IMR-90 (cell line): ENCODE data around the gene SLC6A7. TPM values are rescaled to one million over a fixed set of nuclear protein-coding genes. Genes with fewer than 3 reads are reported as not detected.

ENCODE experiments used
- ATAC-seq: fragments of 200-7000 bp; cut with Tn5 transposase; 2 replicates; pipeline ENCODE4 v1.9.1; 2020; ENCODE audit warnings: low read depth, mild to moderate bottlenecking, moderate library complexity
- BruUV-seq: library from RNA; stranded (reverse); fragments of 400-500 nt; replicated peaks from 2 replicates; lab custom pipeline; 2021; lab: Mats Ljungman, UMichigan
- CTCF ChIA-PET: fragments of 300-600 bp; formaldehyde crosslinking; extraction: SDS; loops from one replicate; lab custom pipeline; 2021; ENCODE audit warnings: antibody characterized with exemption; lab: Yijun Ruan, JAX
- POLR2A ChIA-PET: fragments of 300-600 bp; sonication (Branson Sonifier 250); formaldehyde crosslinking; loops from one replicate; lab custom pipeline; 2022; ENCODE audit warnings: antibody characterized with exemption; ENCODE audit not compliant: unreplicated experiment; lab: Charles Lee
- DNase-seq: peaks from one replicate; pipeline ENCODE4 v3.0.0; 2013
- H2AFZ ChIP-seq: replicated peaks from 2 replicates; pipeline ENCODE3; 2013; ENCODE audit warnings: low read length, mild to moderate bottlenecking; ENCODE audit not compliant: poor library complexity
- H2AK5ac ChIP-seq: 2 replicates; pipeline ENCODE4 v1.6.1; 2013; ENCODE audit warnings: low read depth, low read length, inconsistent platforms
- H2AK9ac ChIP-seq: replicated peaks from 2 replicates; pipeline ENCODE3; 2013; ENCODE audit warnings: mild to moderate bottlenecking, low read depth, low read length, moderate library complexity; ENCODE audit not compliant: poor library complexity
- H2BK120ac ChIP-seq: 2 replicates; pipeline ENCODE4 v1.6.1; 2013; ENCODE audit warnings: low read depth, low read length, inconsistent platforms
- H2BK15ac ChIP-seq: 3 replicates; pipeline ENCODE4 v1.6.1; 2013; ENCODE audit warnings: low read depth, low read length, inconsistent platforms
- H2BK20ac ChIP-seq: 2 replicates; pipeline ENCODE4 v1.6.1; 2013; ENCODE audit warnings: low read depth, mild to moderate bottlenecking, inconsistent platforms, low read length, moderate library complexity
- H2BK5ac ChIP-seq: 2 replicates; pipeline ENCODE4 v1.6.1; 2013; ENCODE audit warnings: mild to moderate bottlenecking, low read depth, low read length, inconsistent platforms; ENCODE audit not compliant: poor library complexity, severe bottlenecking
- H3K14ac ChIP-seq: replicated peaks from 2 replicates; pipeline ENCODE4 v1.6.1; 2013; ENCODE audit warnings: low read depth, low read length, inconsistent platforms
- H3K18ac ChIP-seq: 2 replicates; pipeline ENCODE4 v1.6.1; 2013; ENCODE audit warnings: low read depth, low read length, control low read depth
- H3K23ac ChIP-seq: 2 replicates; pipeline ENCODE4 v1.6.1; 2013; ENCODE audit warnings: low read depth, low read length, inconsistent platforms
- H3K27ac ChIP-seq: 2 replicates; pipeline ENCODE4 v1.5.1; 2013; ENCODE audit warnings: mild to moderate bottlenecking, control low read depth, low read length; ENCODE audit not compliant: insufficient read depth
- H3K27me3 ChIP-seq: 2 replicates; pipeline ENCODE4 v1.6.1; 2013; ENCODE audit warnings: low read length; ENCODE audit not compliant: control insufficient read depth, insufficient read depth
- H3K36me3 ChIP-seq: 2 replicates; pipeline ENCODE4 v1.6.1; 2013; ENCODE audit warnings: low read length, mixed read lengths; ENCODE audit not compliant: control insufficient read depth, insufficient read depth
- H3K4ac ChIP-seq: 2 replicates; pipeline ENCODE4 v1.6.1; 2013; ENCODE audit warnings: low read depth, low read length, inconsistent platforms
- H3K4me1 ChIP-seq: 2 replicates; pipeline ENCODE4 v1.6.1; 2013; ENCODE audit warnings: low read length, mixed read lengths; ENCODE audit not compliant: control insufficient read depth, insufficient read depth
- H3K4me2 ChIP-seq: 2 replicates; pipeline ENCODE4 v1.6.1; 2013; ENCODE audit warnings: low read depth, mild to moderate bottlenecking, control low read depth, low read length, moderate library complexity
- H3K4me3 ChIP-seq: 2 replicates; pipeline ENCODE4 v1.5.1; 2013; ENCODE audit warnings: low read depth, mild to moderate bottlenecking, control low read depth, low read length, moderate library complexity; ENCODE audit not compliant: insufficient read depth
- H3K56ac ChIP-seq: 2 replicates; pipeline ENCODE4 v1.6.1; 2013; ENCODE audit warnings: low read length, inconsistent platforms; ENCODE audit not compliant: insufficient read depth; ENCODE audit errors: extremely low read depth
- H3K79me1 ChIP-seq, 2 experiments: 2 replicates each; pipeline ENCODE4 v1.6.1; 2013; ENCODE audit warnings: low read length in 2 of 2, inconsistent platforms in 1 of 2, low read depth in 1 of 2
- H3K9ac ChIP-seq: 2 replicates; pipeline ENCODE4 v1.6.1; 2013; ENCODE audit warnings: low read depth, low read length, control low read depth
- H3K9me1 ChIP-seq: 2 replicates; pipeline ENCODE4 v1.6.1; 2013; ENCODE audit warnings: low read length, inconsistent platforms; ENCODE audit not compliant: insufficient read depth
- H3K9me3 ChIP-seq: 2 replicates; pipeline ENCODE4 v1.6.1; 2013; ENCODE audit warnings: low read length; ENCODE audit not compliant: control insufficient read depth, insufficient read depth
- H4K20me1 ChIP-seq: 2 replicates; pipeline ENCODE4 v1.6.1; 2013; ENCODE audit warnings: low read length, inconsistent platforms; ENCODE audit not compliant: insufficient read depth
- H4K5ac ChIP-seq: 2 replicates; pipeline ENCODE4 v1.6.1; 2013; ENCODE audit warnings: mild to moderate bottlenecking, low read depth, low read length, control low read depth
- H4K8ac ChIP-seq, 2 experiments: 2 replicates each; pipeline ENCODE4 v1.6.1; 2013; ENCODE audit warnings: low read depth in 2 of 2, low read length in 2 of 2, control low read depth in 1 of 2, inconsistent platforms in 1 of 2
- H4K91ac ChIP-seq: 2 replicates; pipeline ENCODE4 v1.6.1; 2013; ENCODE audit warnings: low read depth, low read length, inconsistent platforms; ENCODE audit not compliant: insufficient read depth
- BHLHE40 ChIP-seq: fragments of 150-350 bp; IDR thresholded peaks from 2 replicates; pipeline ENCODE4 v1.6.1; 2016; ENCODE audit warnings: mild to moderate bottlenecking, low read depth, low read length
- CTCF ChIP-seq: conservative IDR thresholded peaks from 2 replicates; pipeline ENCODE4 v1.5.1; 2012; ENCODE audit warnings: mild to moderate bottlenecking, low read depth, low read length, improper control_type of control experiment
- MAFK ChIP-seq: IDR thresholded peaks from 2 replicates; pipeline ENCODE4 v1.6.1; 2012; ENCODE audit warnings: low read depth, low read length, improper control_type of control experiment
- RCOR1 ChIP-seq: IDR thresholded peaks from 2 replicates; pipeline ENCODE4 v1.6.1; 2012; ENCODE audit warnings: mild to moderate bottlenecking, low read length, improper control_type of control experiment; ENCODE audit not compliant: insufficient replicate concordance
- SMC3 ChIP-seq: fragments of 150-350 bp; IDR thresholded peaks from 2 replicates; pipeline ENCODE4 v1.6.1; 2016; ENCODE audit warnings: low read depth, mild to moderate bottlenecking, antibody characterized with exemption, low read length, moderate library complexity
- USF2 ChIP-seq: fragments of 150-350 bp; IDR thresholded peaks from 2 replicates; pipeline ENCODE4 v1.6.1; 2017; ENCODE audit warnings: mild to moderate bottlenecking, antibody characterized with exemption, low read length, low read depth
- WGBS, 2 experiments: methylation state at CpG; one replicate each; pipeline versions ENCODE4 v1.1.5 to v1.1.7; 2013; ENCODE audit warnings: missing lambda C conversion rate in 2 of 2; ENCODE audit not compliant: insufficient read length in 1 of 2; ENCODE audit errors: extremely low coverage in 2 of 2; 5-methylcytosine and 5-hydroxymethylcytosine counted together
- dilution Hi-C: fragments of 300-500 bp; cut with HindIII; formaldehyde crosslinking; loops from one replicate; pipeline ENCODE4 v1.14.3; 2018; ENCODE audit warnings: low sequenced_read_pairs; ENCODE audit not compliant: unreplicated experiment
- in situ Hi-C: fragments of 300-500 bp; cut with MboI; formaldehyde crosslinking; loops from 3 replicates; pipeline ENCODE4 v1.14.3; 2019; ENCODE audit warnings: low sequenced_read_pairs, inconsistent platforms, mixed read lengths
- intact Hi-C: fragments of 100-400 bp; cut with micrococcal nuclease; formaldehyde crosslinking; loops from 2 replicates; pipeline ENCODE4 v1.10.0; 2022
- polyA plus RNA-seq, 3 experiments: library from polyadenylated mRNA; depleted of rRNA; stranded (reverse); fragments of >200 nt; gene quantifications; 2 replicates each; pipeline ENCODE4 v1.2.3, GENCODE V29; 2012; ENCODE audit warnings: low replicate concordance in 1 of 3
- total RNA-seq: library from RNA; depleted of rRNA; stranded (reverse); fragments of >200 nt; gene quantifications from 2 replicates; pipeline ENCODE4 v1.2.3, GENCODE V29; 2012

SLC6A7 gene
- total and polyA plus RNA-seq, 2 of the 4 experiments (the other 2 are of a cell fraction) = under 0.01 TPM; not detected in 1

- H3K9ac ChIP-seq = no peak overlapping the region
- BruUV-seq = no TSS peak
- no peak for DNase-seq
- peak overlapping the region; percentile 78 for H3K23ac ChIP-seq
- dilution Hi-C loops = no loop called here
- peaks cover 53% of the 10 kb centered on the region for H3K4me1 ChIP-seq
- H3K9me1 ChIP-seq = peaks cover 30% of the 10 kb centered on the region
- ChIA-PET CTCF (no interaction called here), POLR2A (no interaction called here)
- H3K36me3 ChIP-seq = peaks cover 48% of the 10 kb centered on the region
- ATAC-seq = no peak
- no peak overlapping the region; the same call in 1 of the 2 replicates for H4K91ac ChIP-seq
- no peak for TF ChIP-seq CTCF
- no peak for TF ChIP-seq SMC3
- no peak for TF ChIP-seq RCOR1
- no peak for TF ChIP-seq USF2
- no peak for TF ChIP-seq BHLHE40
- TF ChIP-seq MAFK = no peak
- peaks cover 3 to 79% of the 10 kb centered on the region in 2 experiments for H3K79me1 ChIP-seq
- no peaks in the 10 kb centered on the region for H3K27me3 ChIP-seq
- peak overlapping the region; percentile 62; the same call in 1 of the 2 replicates for H2BK120ac ChIP-seq
- H3K4me2 ChIP-seq = no peak overlapping the region
- intact Hi-C loops = no loop called here
- H2AFZ ChIP-seq = no peak overlapping the region
- peaks cover 39% of the 10 kb centered on the region for H4K20me1 ChIP-seq
- peak overlapping the region in 1 of 2 experiments; percentile 52; a peak in 3 of 4 replicates for H4K8ac ChIP-seq
- H2BK15ac ChIP-seq = no peak overlapping the region
- peak overlapping the region; percentile 26; the same call in 1 of the 2 replicates for H2BK20ac ChIP-seq
- no peaks in the 10 kb centered on the region for H3K9me3 ChIP-seq
- peak overlapping the region; percentile 35; the same call in 1 of the 2 replicates for H4K5ac ChIP-seq
- peak overlapping the region; percentile 50 for H3K14ac ChIP-seq
- peak overlapping the region; percentile 54 for H3K4ac ChIP-seq
- no peak overlapping the region for H3K56ac ChIP-seq
- 65% methylated on average over 3 of the region's 7 CpGs; no CpG with 5 or more reads in 1 of the 2 experiments for WGBS, 2 experiments
- H2AK9ac ChIP-seq = no peak overlapping the region
- H3K27ac ChIP-seq = peak overlapping the region; percentile 29; the same call in 1 of the 2 replicates
- in situ Hi-C loops = no loop called here
- peak overlapping the region; percentile 42 for H2BK5ac ChIP-seq
- H2AK5ac ChIP-seq = peak overlapping the region; percentile 77
- H3K18ac ChIP-seq = no peak overlapping the region
- no peak overlapping the region for H3K4me3 ChIP-seq
Measured at GRCh38 chr5:150147670-150148069, 42.2 kb upstream of the SLC6A7 start.
